Mucosa of descending colon (tissue), 3 donors: ENCODE measurements around the gene CDHR3. TPM values are rescaled to one million over a fixed set of nuclear protein-coding genes. Genes with fewer than 3 reads are reported as not detected.

Experiments
- ATAC-seq: fragments of 200-7000 bp; cut with Tn5 transposase; one replicate; pipeline ENCODE4 v1.9.1; 2020; ENCODE audit warnings: mild to moderate bottlenecking, moderate library complexity
- DNase-seq, 3 donors: peaks; one replicate each; pipeline ENCODE4 v3.0.0-alpha.2; 2020
- H3K36me3 ChIP-seq: fragments of 200-600 bp; one replicate; pipeline ENCODE4 v1.8.0; 2021; ENCODE audit warnings: low read depth, mild to moderate bottlenecking
- H3K4me1 ChIP-seq: fragments of 200-600 bp; one replicate; pipeline ENCODE4 v1.8.0; 2021; ENCODE audit warnings: low read depth, mild to moderate bottlenecking
- H3K4me3 ChIP-seq: fragments of 200-600 bp; one replicate; pipeline ENCODE4 v1.8.0; 2021; ENCODE audit warnings: mild to moderate bottlenecking
- H3K9me3 ChIP-seq: fragments of 200-600 bp; one replicate; pipeline ENCODE4 v1.8.0; 2021; ENCODE audit warnings: mild to moderate bottlenecking
- CTCF ChIP-seq: fragments of 200-600 bp; IDR thresholded peaks from one replicate; pipeline ENCODE4 v1.8.0; 2022; ENCODE audit warnings: antibody characterized with exemption, mild to moderate bottlenecking
- intact Hi-C, 2 donors: fragments of 100-400 bp; cut with DNase I in 1 of 2; cut with micrococcal nuclease in 1 of 2; formaldehyde crosslinking; loops; one replicate each; pipeline versions ENCODE4 v1.11.0 to v1.11.1; 2022; cut with DNase I, micrococcal nuclease
- total RNA-seq, 3 donors: library from RNA; stranded (reverse); fragmentation: NEBNext Ultra II Directional in 2 of 3; extraction: Animal tissue kit (Norgen Biotek cat#: 25700) in 2 of 3; gene quantifications; one replicate each; pipeline versions ENCODE4 v1.2.1 to v1.2.4, GENCODE V29; 2021 to 2023
- donor health status: DM: no; HTN: no; CAD: no; lungs with moderate emphysema.
- donor health status: DM: no; HTN: no; CAD: no.
- donor health status: DM: no; HTN: yes; CAD: no.

The CDHR3 gene
- total RNA-seq, 3 donors from 2014 or later, result 12.1 to 19.7 (median 18.4) TPM

GRCh38 chr7:106048706-106049020, 85.6 kb downstream of the CDHR3 start:
- DNase-seq (no peak), ATAC-seq (no peak)
- TF ChIP-seq CTCF, result no peak
- Histone ChIP-seq H3K4me3 (no peak overlapping the region), H3K9me3 (no peaks in the 10 kb centered on the region), H3K4me1 (no peaks in the 10 kb centered on the region), H3K36me3 (no peaks in the 10 kb centered on the region)
- intact Hi-C loops, result loop anchor here (10.0 kb wide), 2 partner anchors 284 to 394 kb away; no protein-coding TSS in a partner anchor

GRCh38 chr7:106049139-106049752, 86.2 kb downstream of the CDHR3 start:
- no peak for DNase-seq
- intact Hi-C loops, result loop anchor here (10.0 kb wide), 2 partner anchors 284 to 394 kb away; no protein-coding TSS in a partner anchor
- Histone ChIP-seq H3K4me1 (no peaks in the 10 kb centered on the region), H3K36me3 (no peaks in the 10 kb centered on the region), H3K4me3 (no peak overlapping the region), H3K9me3 (no peaks in the 10 kb centered on the region)
- ATAC-seq, result no peak
- no peak for TF ChIP-seq CTCF

- DNase-seq, result no peak
- no peak for TF ChIP-seq CTCF
- ATAC-seq, result peak; percentile 45
- Histone ChIP-seq H3K4me1 (no peaks in the 10 kb centered on the region), H3K4me3 (no peak overlapping the region), H3K9me3 (no peaks in the 10 kb centered on the region), H3K36me3 (no peaks in the 10 kb centered on the region)
- intact Hi-C loops, result no loop called here
These were observed 87.1 kb downstream of the CDHR3 start for GRCh38 chr7:106050002-106050745.

- ATAC-seq, result peak; percentile 21
- Histone ChIP-seq H3K36me3 (no peaks in the 10 kb centered on the region), H3K9me3 (no peaks in the 10 kb centered on the region), H3K4me3 (no peak overlapping the region), H3K4me1 (no peaks in the 10 kb centered on the region)
- TF ChIP-seq CTCF, result no peak
- no peak for DNase-seq
- intact Hi-C loops, result no loop called here
These were observed 87.7 kb downstream of the CDHR3 start for GRCh38 chr7:106050746-106051117.

GRCh38 chr7:106052681-106053080, 89.6 kb downstream of the CDHR3 start:
- intact Hi-C loops, result no loop called here
- no peak for DNase-seq
- no peak for ATAC-seq
- Histone ChIP-seq H3K36me3 (no peaks in the 10 kb centered on the region), H3K9me3 (no peaks in the 10 kb centered on the region), H3K4me3 (no peak overlapping the region), H3K4me1 (no peaks in the 10 kb centered on the region)
- no peak for TF ChIP-seq CTCF
